Hippocampal formation (tissue), 2 donors: Measurements from ENCODE around the gene PLEKHG4B.
"Not testable (repeated sequence)": the region's sequence is repeated elsewhere in the genome, so short reads cannot be mapped to it uniquely, and the experiment has no call there.

ENCODE experiments used
- DNase-seq, 2 donors: peaks; one replicate each; lab custom pipeline; 2025; lab: John Stamatoyannopoulos, UW

Gene PLEKHG4B, protein sequence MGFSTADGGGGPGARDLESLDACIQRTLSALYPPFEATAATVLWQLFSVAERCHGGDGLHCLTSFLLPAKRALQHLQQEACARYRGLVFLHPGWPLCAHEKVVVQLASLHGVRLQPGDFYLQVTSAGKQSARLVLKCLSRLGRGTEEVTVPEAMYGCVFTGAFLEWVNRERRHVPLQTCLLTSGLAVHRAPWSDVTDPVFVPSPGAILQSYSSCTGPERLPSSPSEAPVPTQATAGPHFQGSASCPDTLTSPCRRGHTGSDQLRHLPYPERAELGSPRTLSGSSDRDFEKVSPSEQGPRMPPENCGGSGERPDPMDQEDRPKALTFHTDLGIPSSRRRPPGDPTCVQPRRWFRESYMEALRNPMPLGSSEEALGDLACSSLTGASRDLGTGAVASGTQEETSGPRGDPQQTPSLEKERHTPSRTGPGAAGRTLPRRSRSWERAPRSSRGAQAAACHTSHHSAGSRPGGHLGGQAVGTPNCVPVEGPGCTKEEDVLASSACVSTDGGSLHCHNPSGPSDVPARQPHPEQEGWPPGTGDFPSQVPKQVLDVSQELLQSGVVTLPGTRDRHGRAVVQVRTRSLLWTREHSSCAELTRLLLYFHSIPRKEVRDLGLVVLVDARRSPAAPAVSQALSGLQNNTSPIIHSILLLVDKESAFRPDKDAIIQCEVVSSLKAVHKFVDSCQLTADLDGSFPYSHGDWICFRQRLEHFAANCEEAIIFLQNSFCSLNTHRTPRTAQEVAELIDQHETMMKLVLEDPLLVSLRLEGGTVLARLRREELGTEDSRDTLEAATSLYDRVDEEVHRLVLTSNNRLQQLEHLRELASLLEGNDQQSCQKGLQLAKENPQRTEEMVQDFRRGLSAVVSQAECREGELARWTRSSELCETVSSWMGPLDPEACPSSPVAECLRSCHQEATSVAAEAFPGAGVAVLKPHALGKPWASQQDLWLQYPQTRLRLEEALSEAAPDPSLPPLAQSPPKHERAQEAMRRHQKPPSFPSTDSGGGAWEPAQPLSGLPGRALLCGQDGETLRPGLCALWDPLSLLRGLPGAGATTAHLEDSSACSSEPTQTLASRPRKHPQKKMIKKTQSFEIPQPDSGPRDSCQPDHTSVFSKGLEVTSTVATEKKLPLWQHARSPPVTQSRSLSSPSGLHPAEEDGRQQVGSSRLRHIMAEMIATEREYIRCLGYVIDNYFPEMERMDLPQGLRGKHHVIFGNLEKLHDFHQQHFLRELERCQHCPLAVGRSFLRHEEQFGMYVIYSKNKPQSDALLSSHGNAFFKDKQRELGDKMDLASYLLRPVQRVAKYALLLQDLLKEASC (N-terminal part only)

DNA sequence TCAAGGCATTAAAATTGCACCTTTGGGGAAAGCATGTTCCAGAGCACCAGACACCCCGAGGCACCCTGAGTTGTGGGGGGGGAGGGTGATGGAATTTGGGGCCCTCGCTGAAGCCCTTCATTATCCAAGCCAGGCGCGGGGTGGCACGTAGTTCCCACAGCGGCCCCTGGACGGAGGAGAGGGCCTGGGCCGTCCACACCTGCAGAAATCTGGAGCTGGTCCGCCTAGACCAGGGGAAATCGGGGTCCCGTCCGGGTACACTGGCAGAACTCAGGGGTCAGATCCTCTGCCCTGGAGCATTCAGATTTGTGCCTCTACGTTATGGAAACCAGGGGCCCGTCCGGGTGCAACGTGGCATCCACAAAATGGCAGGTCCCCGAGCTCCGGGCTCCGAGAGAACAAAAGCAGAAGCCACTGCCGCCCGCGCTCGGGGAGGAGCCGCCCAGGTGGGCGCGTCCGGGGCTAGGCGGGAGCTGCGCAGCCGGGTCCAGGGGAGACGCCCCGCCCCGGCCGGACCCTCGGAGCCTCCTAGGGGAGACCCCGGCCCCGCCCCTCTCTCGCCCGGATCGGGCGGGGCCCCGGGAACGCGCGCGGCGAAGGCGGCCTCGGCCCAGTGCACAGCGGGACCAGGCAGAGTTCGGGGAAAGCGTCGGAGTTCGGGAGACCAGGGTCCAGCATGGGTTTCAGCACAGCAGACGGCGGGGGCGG, at the start of gene PLEKHG4B:
TSS of gene PLEKHG4B (plus strand) at position 613 of the 708 bp plus-strand sequence. CDS start at position 677, 64 bp downstream.
- no peak for DNase-seq

DNA sequence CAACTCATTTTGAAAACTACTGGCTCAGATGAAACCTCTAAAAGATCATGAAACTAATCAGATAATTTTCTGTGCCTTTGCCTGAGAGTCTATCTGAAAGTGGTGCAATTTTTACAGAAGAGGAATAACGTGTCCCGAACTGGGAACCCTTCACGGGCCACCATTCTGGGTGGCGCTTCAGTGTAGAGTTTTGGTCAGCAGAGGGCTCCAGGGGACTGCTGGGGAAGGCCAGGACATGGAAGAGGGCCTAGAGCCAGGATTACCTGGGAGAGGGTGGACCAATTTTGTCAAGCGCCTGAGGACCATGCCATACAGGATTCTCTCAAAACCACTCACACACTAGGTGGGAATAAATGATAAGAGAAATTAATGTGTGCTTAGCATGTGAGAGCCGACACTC, 49.7 kb upstream of the PLEKHG4B start:
- DNase-seq: no peak

DNA sequence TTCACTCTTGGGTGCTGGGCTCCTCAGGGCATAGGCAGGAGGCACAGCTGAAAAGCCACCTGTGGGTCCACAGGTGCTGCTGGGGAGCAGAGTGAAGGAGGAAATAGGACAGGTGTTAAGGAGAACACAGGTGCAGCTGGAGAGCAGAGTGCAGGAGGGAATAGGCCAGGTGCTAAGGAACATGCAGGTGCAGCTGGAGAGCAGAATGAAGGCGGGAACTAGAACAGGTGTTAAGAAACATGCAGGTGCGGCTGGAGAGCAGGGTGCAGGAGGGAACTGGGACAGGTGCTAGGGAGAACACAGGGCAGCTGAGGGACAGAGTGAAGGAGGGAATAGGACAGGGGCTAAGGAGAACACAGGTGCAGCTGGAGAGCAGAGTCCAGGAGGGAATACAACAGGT, 43.8 kb upstream of the PLEKHG4B start:
- no peak for DNase-seq

DNA sequence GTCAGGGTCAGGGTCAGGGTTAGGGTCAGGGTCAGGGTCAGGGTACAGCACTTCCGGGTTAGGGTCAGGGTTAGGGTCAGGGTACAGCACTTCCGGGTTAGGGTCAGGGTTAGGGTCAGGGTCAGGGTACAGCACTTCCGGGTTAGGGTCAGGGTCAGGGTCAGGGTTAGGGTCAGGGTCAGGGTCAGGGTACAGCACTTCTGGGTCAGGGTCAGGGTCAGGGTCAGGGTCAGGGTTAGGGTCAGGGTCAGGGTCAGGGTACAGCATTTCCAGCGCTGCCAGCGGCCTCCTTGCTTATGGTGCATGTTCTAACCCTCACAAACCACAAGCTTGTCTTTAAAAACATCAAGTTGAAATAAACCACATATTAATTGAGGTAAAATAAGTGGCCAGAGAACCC, 42.4 kb upstream of the PLEKHG4B start:
- DNase-seq: not testable (repeated sequence)

DNA sequence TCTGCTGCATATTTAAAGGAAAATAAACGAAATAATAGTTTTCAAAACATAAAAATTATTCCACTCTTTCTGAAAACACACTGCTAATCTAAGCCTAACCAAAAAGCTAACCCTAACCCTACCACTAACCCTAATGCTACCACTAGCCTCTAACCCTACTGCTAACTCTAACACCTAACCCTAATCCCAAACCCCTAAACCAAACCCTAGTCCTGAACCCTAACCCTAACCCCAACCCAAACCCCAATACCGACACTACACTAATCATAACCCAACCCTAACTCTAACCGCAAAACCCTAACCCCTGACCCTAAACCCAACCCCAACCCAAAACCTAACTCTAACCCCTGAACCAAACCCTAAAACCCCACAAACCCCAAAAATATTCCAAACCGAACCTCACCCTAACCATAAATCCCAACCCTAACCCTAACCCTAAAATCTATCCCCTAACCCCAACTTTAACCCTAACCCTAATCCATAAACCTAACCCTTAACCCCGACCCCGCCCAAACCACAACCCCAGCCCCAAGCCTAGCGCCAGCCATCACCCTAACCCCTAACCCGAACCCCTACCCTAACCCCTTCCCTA, 41.9 kb upstream of the PLEKHG4B start:
- no peak for DNase-seq

DNA sequence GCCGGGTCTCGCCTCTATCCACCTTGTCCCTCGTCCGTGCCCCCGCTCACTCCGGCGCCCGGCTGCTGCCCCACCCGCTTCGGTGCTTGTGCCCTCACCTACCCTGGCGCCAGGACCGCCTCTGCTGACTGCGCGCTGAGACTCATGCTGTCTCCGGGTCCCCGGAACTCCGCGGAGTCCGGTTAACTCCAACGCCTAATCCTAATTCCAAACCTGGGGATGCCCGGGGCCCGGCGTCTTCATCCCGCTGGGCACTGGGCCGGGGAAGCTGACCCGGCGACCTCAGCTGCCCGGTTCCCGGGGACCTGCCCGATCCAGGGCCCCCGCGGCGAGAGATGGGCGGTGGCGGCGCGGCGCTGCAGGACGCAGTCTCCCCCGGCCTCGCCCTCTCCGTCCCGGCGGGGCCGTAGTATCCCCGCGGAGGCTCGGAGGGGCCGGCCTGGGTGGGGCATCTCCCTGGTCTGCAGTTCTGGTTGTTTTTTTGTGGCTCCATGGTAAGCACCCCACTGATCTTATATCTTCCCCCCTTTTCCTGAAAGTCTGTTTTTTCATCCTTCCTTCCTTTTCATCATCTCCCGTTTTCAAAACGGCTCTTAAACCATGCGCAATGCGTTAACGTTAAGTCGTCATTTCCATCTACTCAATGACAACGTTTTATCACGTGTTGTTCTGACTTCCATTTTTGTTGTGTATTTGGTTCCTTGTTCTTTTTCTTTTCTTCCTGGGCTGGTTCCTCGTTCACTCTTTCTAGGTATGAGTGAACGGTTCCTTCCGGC, 41.1 kb upstream of the PLEKHG4B start:
- no peak for DNase-seq

DNA sequence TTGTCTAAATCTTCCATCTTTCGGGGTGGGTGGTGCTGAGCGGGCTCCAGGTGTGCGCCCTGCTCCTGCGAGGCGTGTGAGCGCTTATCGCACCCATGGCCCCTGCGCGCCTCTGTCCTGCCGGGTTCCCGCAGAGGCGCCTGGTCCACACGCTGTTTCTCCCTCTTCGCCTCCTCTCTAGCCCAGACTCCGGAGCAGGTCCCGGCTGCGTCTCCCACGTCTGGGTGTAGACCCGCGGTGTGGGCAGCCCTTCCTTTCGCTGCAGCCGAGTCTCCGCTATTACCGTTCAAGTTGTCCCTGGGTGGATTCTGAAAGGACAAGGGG, 40.5 kb upstream of the PLEKHG4B start:
- DNase-seq: no peak

DNA sequence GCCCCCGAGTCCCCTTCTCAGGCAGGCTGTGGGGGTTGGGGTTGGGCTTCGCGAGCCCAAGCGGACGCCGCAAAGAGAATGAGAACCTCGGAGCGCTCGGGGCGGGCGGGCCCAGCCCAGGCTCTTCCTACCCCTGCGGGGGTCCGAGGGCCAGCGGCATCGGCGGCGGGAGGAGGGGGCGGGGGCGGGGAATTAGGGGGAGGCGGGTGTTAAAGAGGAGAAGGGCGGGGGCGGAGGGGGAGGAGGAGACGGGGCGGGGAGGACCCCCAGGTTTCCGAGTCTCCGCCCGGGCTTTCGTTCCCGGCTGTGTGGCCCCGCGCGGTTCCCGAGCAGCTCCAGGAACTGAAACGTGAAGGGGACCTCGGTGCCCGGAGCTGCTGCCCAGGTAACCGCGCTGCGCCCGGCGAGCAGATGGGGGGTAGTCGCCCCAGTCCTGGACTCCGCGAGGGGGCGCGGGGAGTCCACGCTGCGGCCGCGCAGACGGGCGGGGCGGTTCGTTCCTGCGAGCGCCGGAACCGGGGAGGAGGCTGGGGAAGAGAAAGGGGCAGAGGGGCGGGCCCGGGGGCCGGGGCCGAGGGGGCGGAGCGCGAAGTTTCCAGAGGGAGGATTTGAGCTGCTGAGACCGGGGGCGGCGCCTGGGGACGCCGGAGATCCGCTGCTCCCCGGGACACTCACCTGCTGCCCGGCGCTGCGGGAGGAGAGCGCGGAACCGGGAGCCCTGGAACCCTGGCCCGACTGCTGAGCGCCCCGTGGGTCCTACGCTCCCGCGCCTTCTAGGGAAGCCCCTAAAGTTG, 38.4 kb upstream of the PLEKHG4B start:
- no peak for DNase-seq

DNA sequence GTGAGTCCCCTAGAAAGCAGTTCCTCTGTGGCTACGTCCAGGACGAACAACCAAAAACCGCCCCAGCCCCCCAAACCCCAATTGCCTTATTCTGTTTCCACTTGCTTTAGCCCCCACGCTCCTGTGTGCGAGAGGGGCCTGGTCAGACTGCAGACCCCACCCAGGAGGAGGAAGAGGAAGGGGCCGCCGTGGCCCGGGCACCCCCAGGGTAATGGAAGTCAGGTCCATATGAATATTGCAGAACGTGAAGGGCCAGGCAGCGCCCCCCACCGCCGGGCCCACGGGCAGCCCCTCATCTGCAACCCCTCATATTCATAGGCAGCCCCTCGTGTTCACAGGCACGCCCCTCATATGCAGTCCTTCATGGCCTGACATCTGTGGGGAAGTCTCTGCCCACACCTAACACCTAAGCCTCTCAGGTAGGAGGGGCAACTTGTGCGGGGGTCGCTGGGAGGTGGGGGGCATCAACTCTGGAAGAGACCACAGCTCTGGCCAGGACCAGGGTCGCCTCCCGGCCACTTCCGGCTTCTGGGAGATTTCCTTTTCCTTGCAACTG, 37.7 kb upstream of the PLEKHG4B start:
- DNase-seq: no peak

DNA sequence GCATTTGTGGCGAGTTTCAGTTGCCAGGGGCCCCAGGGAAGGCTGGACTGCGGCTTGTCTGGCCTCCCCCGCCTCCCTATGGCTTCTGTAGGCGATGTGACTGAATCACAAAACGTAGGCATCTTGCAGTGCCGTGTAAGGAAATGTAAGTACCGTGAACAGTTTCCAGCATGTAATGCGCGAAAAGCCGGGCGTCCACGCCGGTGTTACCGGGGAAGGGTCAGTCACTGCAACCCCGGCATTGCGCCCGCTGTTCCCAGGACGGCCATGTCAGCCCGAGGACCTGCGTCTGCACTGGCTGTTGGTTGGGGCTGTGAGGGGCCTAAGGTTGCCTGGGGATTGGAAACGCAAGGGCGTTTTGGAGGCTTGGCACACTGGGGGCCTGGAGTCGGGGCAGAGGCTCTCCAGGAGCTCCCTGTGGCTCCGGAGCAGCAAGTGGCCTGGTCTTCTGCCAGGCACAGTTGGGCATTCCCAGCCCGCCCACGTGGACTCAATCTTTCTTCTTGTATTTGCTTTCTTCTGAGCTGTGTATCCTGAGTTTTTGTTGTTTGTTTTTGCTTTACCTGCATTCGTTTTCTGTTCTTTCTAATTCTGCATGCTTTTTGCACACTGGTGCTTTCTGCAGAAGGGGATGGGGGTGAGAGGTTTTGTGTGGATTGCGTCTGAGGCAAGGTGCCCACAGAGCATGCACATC, 36.9 kb upstream of the PLEKHG4B start:
- DNase-seq: no peak

DNA sequence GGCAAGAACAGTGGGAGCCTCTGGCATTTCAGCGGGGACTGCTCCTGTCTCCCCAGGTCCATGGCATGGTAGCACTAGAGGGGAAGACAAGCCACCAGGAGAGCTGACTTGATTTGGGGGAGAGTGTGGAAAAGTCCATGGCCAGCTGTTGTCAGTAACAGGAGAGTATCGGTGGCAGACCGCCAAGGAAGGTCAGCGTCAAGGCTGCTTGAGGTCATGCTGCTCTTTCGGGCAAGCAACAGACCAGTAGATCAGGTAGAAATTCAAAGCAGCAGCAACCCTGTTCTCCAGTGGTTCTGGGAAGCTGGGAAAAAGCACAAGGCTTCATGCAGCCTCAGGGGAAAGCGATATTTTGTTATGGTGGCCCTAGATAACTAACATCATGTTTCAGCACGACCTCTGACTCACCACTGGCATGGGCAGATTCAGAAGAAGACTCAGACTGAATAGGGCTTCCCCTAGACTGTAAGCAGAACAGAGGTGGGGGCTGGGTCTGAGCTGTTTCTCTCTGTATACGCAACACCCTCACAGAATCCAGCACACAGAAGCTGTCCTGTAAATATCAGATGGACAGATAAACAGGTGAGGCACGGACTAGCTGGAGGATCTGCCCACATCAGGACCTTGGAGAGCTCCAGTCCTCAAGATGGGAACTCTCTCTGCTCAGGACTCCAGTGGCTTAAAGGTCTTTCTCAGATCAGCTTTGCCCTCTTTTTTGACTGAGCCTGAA, 35.2 kb upstream of the PLEKHG4B start:
- no peak for DNase-seq

DNA sequence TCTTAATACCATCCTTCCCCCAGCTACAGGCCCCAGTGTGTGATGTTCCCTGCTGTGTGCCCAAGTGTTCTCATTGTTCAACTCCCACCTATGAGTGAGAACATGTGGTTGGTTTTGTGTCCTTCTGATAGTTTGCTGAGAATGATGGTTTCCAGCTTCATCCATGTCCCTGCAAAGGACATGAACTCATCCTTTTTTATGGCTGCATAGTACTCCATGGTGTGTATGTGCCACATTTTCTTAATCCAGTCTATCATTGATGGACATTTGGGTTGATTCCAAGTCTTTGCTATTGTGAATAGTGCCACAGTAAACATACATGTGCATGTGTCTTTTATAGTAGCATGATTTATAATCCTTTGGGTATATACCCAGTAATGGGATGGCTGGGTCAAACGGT, 31.7 kb upstream of the PLEKHG4B start:
- not testable (repeated sequence) for DNase-seq

DNA sequence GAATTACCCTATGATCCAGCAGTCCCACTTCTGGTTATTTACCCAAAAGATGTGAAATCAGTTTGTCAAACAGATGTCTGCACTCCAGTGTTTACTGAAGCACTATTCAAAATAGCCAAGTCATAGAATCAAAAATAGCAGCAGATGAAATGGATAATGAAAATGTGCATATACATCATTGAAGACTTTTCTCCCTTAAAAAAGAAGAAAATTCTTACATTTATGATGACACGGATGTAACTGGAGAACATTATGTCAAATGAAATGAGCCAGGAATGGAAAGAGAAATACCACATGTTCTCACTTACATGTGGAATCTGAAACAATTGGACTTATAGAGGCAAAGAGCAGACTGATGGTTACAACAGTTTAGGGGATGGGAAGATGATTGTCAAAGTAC, 21.5 kb upstream of the PLEKHG4B start:
- DNase-seq: no peak

DNA sequence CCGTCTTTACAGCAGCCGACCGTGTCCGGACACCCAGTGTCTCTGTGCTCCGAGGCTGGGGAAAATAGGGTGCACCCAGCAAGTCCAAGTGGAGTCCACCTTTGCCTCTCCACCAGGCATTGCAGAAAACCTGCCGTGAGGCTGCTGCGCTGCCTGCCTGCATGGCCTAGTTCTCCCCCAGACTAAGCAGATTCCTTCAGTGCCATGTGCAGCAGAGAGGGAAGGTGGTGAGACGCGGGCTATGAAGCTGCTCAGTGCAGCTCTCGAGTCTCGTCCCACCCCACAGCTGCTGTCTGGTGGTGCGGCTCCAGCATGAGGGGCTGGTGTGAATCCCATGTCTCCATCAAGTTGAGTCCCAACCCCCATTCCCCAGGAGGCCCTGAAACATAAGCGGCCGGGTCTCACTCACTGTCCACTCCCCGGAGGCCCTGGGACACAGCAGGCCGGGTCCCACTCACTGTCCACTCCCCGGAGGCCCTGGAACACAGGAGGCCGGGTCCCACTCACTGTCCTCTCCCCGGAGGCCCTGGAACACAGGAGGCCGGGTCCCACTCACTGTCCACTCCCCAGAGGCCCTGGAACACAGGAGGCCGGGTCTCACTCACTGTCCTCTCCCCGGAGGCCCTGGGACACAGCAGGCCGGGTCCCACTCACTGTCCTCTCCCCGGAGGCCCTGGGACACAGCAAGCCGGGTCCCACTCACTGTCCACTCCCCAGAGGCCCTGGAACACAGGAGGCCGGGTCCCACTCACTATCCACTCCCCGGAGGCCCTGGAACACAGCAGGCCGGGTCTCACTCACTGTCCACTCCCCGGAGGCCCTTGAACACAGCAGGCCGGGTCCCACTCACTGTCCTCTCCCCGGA, 19.4 kb upstream of the PLEKHG4B start:
- not testable (repeated sequence) for DNase-seq

DNA sequence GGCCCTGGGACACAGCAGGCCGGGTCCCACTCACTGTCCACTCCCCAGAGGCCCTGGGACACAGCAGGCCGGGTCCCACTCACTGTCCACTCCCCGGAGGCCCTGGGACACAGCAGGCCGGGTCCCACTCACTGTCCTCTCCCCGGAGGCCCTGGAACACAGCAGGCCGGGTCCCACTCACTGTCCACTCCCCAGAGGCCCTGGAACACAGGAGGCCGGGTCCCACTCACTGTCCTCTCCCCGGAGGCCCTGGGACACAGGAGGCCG, 18.9 kb upstream of the PLEKHG4B start:
- DNase-seq: not testable (repeated sequence)

DNA sequence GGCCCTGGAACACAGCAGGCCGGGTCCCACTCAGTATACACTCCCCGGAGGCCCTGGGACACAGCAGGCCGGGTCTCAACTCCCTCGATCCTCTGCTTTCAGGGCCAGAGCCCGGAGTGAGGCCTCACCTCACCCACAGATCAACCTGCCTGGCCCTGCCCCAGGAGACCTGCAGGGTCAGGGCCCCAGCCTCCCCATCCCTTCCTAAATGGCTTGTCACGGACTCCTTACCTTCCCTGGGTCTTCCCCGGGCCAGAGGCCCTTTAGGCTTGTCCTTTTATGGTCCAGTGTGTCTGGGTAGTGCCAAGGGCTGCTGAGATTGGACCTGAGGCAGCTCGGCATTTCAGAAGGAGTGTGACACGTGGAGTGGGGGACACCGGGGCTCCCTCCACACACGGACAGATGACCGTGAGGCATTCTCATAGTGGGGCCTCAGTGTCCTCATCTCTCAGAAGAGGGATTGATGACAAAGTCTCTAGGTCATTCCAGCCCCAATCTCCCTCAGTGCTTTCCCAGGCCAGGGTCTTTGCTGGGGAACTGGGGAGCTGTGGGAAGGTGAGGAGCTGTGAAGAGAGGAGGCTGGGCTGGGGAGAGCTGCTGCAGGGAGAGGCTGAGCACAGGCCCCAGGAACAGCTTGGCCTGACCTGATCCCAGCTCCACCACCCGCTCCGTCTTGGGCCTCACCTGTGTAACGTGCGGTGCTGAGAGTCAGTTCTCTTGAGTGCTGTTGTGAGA, 18.0 kb upstream of the PLEKHG4B start:
- no peak for DNase-seq
